Activated CD4-positive, CD25-positive, alpha-beta regulatory T cell treated with anti-CD3 and anti-CD28 coated beads, Interleukin-2, amount 50 U/mL, for 16 hours (primary cell): ENCODE results near the gene GLB1L3.
A peak's percentile ranks its signal among the peaks of the same experiment; 100 is the strongest.

Source experiments
- DNase-seq: peaks from one replicate; pipeline ENCODE4 v3.0.0-alpha.2; 2020; ENCODE audit warnings: low read depth, low spot score

GLB1L3 gene

DNA sequence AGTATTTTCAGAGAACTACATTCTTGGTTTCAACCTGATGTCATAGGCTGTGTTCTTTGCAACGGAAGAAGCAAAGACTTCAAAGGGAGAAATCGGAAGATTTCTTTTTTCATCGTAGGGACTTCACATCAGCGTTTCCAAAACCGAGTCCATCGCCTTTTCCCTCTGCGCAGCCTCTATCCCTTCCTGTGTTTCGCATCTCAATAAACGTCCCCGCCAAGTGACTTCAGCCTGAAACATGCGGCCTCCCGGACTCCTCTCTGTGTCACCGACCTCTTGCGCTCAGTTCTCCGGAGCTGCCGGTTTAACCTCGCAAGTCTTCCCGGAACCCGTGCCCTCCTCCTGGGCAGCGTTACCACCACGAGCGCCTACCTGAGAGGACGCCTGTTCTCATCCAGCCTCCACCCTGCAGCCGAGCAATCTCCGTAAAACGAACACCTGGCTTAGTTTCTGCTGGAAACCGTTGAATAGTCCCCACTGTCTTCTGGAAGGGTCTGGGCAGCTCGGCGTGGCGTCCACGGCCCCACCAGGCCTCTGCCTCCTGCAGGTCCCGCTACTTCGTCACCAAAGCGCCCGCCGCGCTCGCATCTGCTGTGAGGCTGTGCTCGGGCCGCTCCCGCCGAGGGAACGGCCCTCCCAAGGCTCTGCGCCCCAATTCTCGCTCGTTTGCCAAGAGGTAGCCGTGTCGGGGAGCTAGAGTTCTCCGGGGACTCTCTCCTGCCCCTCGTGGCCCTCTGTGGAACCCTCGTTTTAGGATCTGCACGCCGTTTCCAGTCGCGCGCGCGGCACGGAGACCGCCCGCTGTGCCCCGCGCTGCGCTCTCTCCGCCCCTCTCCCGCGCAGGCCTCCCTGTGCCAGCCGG, at the start of gene GLB1L3:
Gene GLB1L3, plus strand, starts transcription at position 846 of the 862 bp plus-strand sequence. CDS start 362 bp downstream, outside the sequence.
- peak; percentile 51 for DNase-seq

- no peak for DNase-seq
Observed at GRCh38 chr11:134226806-134227325, 49.3 kb upstream of the GLB1L3 start.

DNA sequence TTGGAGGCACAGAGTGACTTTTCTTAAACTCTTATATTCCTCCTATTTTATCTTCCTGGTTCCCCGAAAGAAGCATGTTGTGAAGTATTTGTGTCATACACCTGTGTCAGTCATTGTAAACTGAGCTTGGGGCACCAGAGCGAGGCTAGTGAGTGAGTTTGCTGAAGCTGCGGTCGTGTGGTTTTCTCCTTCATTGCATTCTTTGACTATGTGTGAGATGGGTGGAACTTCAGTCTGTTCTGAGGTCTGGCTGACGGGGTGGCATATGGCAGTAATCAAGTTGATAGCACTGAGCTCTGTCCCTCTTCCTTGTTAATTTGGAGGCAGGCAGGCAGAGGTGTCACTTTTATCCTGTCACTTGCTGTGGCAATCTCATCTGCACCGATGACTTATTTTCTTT, 47.6 kb upstream of the GLB1L3 start:
- no peak for DNase-seq

- DNase-seq: no peak
Observed at GRCh38 chr11:134229126-134229790, 46.9 kb upstream of the GLB1L3 start.

DNA sequence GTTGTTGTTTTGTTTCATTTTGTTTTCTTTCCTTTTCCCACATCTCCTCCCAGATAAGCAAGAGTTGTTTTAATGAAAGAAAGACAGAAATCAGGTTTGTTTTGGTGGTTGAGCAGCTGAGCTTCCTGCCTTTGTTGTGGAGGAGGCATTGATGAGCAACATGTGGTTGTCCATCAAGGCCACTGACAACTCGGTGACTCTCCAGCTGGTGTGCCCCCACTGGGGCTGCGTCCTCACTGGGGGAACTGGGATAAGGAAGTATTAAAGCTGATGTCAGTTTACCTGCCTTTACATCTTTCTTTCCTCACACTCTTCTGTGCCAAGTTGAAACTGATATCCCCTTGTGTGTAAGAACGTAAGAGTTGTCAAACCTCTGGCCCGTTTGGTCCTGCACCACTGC, 45.8 kb upstream of the GLB1L3 start:
- no peak for DNase-seq

DNA sequence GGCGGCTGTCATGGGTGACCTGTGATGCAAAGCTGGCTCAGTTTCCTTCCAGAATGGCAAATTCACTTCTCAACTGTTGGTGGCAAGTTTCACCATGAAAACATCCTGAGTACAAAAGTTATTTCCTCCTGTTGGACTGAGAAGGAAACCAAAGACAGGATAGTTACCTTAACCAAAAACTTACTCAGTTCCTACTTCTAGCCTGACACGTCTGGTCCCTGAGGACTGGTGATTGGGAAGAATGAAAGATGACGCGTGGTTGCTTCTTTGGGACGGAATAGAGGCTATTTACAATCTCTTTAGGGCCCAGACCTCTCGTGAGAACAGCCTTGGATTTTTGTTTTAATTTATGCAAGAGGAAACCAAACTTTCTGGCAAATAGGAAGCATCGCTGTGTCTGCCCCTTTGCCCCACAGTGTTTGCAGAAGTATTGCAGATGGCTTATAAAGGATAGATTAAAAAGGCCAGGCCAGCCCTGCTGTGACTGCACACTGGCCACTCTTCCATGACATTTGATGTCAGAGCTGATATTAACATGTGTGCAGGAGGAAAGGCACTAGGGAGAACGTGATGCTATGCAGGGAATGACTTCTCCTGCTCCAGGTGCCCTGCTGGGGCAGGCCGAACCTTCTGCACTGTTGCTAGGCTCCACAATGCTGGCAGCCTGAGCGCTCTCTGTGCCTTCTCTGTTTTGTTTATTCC, 44.1 kb upstream of the GLB1L3 start:
- no peak for DNase-seq

- no peak for DNase-seq
Observed at GRCh38 chr11:134233729-134234179, 42.4 kb upstream of the GLB1L3 start.

GRCh38 chr11:134235399-134235798, 40.8 kb upstream of the GLB1L3 start:
- DNase-seq: no peak

- no peak for DNase-seq
Observed at GRCh38 chr11:134236834-134237556, 39.2 kb upstream of the GLB1L3 start.

DNA sequence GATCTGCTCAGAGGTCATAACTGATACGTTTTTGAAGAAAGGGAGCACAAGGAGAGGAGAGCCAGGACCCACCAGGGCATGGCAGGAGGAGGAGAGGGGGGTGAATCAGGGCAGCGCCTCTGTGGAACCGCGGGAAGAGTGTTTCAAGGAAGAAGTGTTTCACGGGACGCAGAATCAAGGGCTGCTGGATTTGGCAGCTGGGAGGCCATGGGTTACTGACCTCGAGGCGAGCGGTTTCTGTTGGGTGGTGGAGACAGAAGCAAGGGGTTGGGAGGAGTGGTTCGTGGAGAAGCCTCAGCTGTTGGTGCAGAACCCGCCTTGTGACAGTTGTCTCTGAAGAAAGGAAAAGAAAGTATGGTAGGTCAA, 38.6 kb upstream of the GLB1L3 start:
- DNase-seq: no peak

DNA sequence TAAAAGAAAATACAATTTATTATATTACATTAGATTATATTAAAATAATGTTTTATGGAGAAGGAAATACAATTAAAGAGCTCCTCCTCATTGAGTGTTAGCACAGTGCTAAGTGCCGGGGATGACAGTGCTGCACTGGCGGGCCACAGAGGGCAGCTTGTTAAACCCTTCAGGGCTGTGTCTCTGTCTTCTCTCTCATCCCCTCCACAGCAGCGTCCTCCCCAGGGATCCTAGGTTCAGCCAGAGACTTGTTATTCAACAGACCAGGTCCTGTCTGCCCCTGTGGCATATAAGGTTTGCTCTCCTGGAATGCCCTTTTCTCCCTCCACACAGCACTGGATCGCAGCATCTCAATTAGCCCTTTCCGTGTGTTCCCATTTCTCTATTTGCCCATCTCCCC, 37.2 kb upstream of the GLB1L3 start:
- no peak for DNase-seq

- no peak for DNase-seq
Observed at GRCh38 chr11:134240592-134240991, 35.6 kb upstream of the GLB1L3 start.

DNA sequence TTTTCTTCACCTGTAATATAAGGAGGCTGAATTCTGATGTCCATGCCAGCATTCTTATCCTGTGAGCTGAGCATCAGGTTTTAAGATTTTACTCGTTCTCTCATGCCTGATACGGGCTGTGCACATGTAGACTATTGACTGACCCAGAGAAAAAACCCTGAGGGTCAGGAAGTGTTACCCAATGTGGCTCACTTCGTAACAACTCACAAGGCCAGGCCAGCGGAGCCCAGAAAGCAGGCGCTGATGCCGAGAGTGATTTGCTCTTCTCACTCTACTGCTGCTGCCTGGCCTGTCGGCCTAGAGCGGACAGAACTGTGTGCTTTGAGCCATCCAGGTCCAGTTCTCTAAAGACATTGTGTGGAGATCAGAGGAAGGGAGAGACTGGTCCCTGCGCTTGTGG, 33.8 kb upstream of the GLB1L3 start:
- no peak for DNase-seq

DNA sequence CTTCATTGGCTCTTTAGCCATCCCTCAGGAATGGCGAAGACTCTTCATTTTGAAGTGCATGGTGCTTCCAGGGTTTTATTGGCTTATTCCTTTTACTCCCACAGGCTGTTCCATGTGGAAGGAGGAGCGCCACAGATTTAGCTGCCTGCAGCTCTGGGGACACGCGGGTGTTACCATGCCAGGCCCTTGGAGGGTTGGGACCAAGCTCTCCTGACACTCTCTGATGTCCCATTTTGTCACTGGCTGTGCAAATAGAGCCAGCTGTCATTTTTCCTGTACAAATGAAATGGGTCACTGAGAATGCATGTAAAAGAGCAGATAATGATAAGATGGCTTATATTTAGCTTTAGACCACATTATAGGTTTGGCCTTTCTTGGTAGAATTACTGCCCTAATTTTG, 32.3 kb upstream of the GLB1L3 start:
- DNase-seq: no peak

DNA sequence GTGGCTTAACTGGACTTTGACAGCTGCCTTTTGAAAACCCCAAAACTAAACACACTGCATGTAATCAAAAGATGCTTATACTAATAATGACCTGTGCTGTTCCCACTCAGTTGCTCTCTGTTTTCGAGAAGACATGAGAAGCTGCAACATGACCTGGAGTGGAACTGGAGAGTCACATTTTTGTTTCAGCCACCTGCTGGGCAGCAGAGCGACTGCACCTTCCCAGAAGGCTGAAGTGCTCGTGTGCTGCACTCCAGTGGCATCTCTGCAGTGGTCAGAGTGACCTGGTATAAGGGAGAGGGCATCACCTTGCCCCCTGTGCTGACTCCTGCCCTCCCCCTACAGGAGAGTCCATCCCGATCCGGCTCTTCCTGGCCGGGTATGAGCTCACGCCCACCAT, 31.6 kb upstream of the GLB1L3 start:
- DNase-seq: no peak

- no peak for DNase-seq
Observed at GRCh38 chr11:134245434-134245833, 30.7 kb upstream of the GLB1L3 start.

- DNase-seq: no peak
Observed at GRCh38 chr11:134246100-134246499, 30.1 kb upstream of the GLB1L3 start.

- DNase-seq: no peak
Observed at GRCh38 chr11:134246678-134247077, 29.5 kb upstream of the GLB1L3 start.

- DNase-seq: no peak
Observed at GRCh38 chr11:134248910-134249480, 27.2 kb upstream of the GLB1L3 start.

DNA sequence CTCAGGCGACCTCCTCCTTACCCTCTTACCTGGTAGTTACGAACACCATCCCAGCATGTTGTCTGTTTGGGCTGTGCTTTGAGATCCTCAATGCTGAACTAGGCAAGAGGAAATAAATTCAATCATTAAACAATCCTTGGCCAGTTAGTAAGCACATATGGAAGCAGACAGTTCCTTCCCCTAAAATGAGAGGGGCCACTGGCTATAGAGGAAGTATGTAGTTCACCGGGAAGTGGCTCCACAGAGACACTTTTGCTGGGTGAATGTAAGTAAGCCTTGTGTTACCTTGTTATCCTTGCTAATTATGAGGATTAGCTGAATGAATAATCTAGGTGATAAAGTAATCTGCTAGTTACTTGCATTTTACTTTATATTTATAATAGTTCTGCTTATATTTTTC, 25.9 kb upstream of the GLB1L3 start:
- no peak for DNase-seq

DNA sequence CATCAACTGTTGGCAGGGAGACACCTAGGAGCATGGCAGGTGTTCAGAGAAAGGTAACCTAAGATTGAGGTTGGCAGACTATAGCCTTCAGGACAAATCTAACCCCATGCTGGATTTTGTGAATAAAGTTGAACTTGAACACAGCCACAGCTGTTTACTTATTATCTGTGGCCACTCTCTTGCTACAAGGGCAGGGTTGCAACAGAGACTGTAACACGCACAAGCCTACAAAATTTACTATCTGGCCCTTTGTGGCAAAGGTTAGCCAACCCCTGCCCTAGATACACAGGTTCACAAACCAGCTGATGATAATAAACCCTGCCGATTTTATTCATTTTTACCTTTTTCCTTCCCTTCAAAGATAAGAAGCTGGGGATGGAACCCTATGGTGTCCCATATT, 25.5 kb upstream of the GLB1L3 start:
- no peak for DNase-seq
